H1 (cell line): Measurements from ENCODE around the gene PPP1R12B. TPM values are rescaled to one million over a fixed set of nuclear protein-coding genes. Genes with fewer than 3 reads are reported as not detected.

ENCODE experiments used
- KDM1A ChIP-seq: fragments of 200-600, 300-600 bp; sonication (generic); IDR thresholded peaks from 2 replicates; pipeline ENCODE4 v1.7.1; 2016; ENCODE audit warnings: mild to moderate bottlenecking, low read length, borderline replicate concordance
- SIX5 ChIP-seq: IDR thresholded peaks from 2 replicates; pipeline ENCODE4 v1.6.1; 2011; ENCODE audit warnings: mild to moderate bottlenecking, low read depth, low read length
- TEAD4 ChIP-seq: IDR thresholded peaks from 2 replicates; pipeline ENCODE4 v1.6.1; 2012; ENCODE audit warnings: low read depth, low read length, inconsistent platforms, mixed read lengths
- polyA plus RNA-seq, 7 experiments: library from polyadenylated mRNA; depleted of rRNA in 3 of 7; stranded (reverse) in 5 of 7; unstranded in 2 of 7; fragments of >200 nt in 5 of 7; fragments of 200-250 nt in 2 of 7; gene quantifications; 1 replicate in 5 of 7; 2 replicates in 1 of 7; 4 replicates in 1 of 7; pipeline versions ENCODE4 v1.2.1 to v1.2.3, GENCODE V29; 2011 to 2013; ENCODE audit warnings: missing spikeins in 2 of 7, mixed read lengths in 2 of 7
- total RNA-seq: library from RNA; stranded (reverse); fragmentation: NEBNext Ultra II Directional; extraction: Animal tissue kit (Norgen Biotek cat#: 25700); gene quantifications from 2 replicates; pipeline ENCODE4 v1.2.1, GENCODE V29; 2021
- TF ChIP-seq, protein P1 (sequence below): fragments of 300-600 bp; sonication (generic); IDR thresholded peaks from 2 replicates; pipeline ENCODE4 v1.7.1; 2012; ENCODE audit warnings: low read length, moderate library complexity, mild to moderate bottlenecking, inconsistent platforms; ENCODE audit not compliant: insufficient replicate concordance

The PPP1R12B gene
- total and polyA plus RNA-seq, 2 of the 8 experiments (the other 6 are each of a cell fraction or from before 2014, with no cell fraction given) = 7.9 to 18.7 TPM

- TF ChIP-seq, protein P1, sequence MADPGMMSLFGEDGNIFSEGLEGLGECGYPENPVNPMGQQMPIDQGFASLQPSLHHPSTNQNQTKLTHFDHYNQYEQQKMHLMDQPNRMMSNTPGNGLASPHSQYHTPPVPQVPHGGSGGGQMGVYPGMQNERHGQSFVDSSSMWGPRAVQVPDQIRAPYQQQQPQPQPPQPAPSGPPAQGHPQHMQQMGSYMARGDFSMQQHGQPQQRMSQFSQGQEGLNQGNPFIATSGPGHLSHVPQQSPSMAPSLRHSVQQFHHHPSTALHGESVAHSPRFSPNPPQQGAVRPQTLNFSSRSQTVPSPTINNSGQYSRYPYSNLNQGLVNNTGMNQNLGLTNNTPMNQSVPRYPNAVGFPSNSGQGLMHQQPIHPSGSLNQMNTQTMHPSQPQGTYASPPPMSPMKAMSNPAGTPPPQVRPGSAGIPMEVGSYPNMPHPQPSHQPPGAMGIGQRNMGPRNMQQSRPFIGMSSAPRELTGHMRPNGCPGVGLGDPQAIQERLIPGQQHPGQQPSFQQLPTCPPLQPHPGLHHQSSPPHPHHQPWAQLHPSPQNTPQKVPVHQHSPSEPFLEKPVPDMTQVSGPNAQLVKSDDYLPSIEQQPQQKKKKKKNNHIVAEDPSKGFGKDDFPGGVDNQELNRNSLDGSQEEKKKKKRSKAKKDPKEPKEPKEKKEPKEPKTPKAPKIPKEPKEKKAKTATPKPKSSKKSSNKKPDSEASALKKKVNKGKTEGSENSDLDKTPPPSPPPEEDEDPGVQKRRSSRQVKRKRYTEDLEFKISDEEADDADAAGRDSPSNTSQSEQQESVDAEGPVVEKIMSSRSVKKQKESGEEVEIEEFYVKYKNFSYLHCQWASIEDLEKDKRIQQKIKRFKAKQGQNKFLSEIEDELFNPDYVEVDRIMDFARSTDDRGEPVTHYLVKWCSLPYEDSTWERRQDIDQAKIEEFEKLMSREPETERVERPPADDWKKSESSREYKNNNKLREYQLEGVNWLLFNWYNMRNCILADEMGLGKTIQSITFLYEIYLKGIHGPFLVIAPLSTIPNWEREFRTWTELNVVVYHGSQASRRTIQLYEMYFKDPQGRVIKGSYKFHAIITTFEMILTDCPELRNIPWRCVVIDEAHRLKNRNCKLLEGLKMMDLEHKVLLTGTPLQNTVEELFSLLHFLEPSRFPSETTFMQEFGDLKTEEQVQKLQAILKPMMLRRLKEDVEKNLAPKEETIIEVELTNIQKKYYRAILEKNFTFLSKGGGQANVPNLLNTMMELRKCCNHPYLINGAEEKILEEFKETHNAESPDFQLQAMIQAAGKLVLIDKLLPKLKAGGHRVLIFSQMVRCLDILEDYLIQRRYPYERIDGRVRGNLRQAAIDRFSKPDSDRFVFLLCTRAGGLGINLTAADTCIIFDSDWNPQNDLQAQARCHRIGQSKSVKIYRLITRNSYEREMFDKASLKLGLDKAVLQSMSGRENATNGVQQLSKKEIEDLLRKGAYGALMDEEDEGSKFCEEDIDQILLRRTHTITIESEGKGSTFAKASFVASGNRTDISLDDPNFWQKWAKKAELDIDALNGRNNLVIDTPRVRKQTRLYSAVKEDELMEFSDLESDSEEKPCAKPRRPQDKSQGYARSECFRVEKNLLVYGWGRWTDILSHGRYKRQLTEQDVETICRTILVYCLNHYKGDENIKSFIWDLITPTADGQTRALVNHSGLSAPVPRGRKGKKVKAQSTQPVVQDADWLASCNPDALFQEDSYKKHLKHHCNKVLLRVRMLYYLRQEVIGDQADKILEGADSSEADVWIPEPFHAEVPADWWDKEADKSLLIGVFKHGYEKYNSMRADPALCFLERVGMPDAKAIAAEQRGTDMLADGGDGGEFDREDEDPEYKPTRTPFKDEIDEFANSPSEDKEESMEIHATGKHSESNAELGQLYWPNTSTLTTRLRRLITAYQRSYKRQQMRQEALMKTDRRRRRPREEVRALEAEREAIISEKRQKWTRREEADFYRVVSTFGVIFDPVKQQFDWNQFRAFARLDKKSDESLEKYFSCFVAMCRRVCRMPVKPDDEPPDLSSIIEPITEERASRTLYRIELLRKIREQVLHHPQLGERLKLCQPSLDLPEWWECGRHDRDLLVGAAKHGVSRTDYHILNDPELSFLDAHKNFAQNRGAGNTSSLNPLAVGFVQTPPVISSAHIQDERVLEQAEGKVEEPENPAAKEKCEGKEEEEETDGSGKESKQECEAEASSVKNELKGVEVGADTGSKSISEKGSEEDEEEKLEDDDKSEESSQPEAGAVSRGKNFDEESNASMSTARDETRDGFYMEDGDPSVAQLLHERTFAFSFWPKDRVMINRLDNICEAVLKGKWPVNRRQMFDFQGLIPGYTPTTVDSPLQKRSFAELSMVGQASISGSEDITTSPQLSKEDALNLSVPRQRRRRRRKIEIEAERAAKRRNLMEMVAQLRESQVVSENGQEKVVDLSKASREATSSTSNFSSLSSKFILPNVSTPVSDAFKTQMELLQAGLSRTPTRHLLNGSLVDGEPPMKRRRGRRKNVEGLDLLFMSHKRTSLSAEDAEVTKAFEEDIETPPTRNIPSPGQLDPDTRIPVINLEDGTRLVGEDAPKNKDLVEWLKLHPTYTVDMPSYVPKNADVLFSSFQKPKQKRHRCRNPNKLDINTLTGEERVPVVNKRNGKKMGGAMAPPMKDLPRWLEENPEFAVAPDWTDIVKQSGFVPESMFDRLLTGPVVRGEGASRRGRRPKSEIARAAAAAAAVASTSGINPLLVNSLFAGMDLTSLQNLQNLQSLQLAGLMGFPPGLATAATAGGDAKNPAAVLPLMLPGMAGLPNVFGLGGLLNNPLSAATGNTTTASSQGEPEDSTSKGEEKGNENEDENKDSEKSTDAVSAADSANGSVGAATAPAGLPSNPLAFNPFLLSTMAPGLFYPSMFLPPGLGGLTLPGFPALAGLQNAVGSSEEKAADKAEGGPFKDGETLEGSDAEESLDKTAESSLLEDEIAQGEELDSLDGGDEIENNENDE = no peak
- TF ChIP-seq KDM1A = no peak
- no peak for TF ChIP-seq TEAD4
- no peak for TF ChIP-seq SIX5
These were observed 18.8 kb downstream of the PPP1R12B start (continued) for GRCh38 chr1:202367271-202367670.
